AG09309 (cell line): ENCODE measurements around the gene GANAB.
A peak's percentile ranks its signal among the peaks of the same experiment; 100 is the strongest.
"Not testable (repeated sequence)": the region's sequence is repeated elsewhere in the genome, so short reads cannot be mapped to it uniquely, and the experiment has no call there.

Experiments used
- DNase-seq: peaks from one replicate; pipeline ENCODE4 v3.0.0-alpha.2; 2010; ENCODE audit warnings: low read depth
- H3K4me3 ChIP-seq: 2 replicates; pipeline ENCODE4 v1.5.1; 2011; ENCODE audit warnings: mild to moderate bottlenecking, low read depth, low read length, moderate library complexity; ENCODE audit not compliant: control insufficient read depth
- TF ChIP-seq, protein P1 (sequence below): IDR thresholded peaks from 2 replicates; pipeline ENCODE4 v1.5.1; 2011; ENCODE audit warnings: mild to moderate bottlenecking, low read depth, low read length, inconsistent platforms; ENCODE audit not compliant: insufficient read depth, control insufficient read depth; ENCODE audit errors: missing control alignments

Gene GANAB

DNA sequence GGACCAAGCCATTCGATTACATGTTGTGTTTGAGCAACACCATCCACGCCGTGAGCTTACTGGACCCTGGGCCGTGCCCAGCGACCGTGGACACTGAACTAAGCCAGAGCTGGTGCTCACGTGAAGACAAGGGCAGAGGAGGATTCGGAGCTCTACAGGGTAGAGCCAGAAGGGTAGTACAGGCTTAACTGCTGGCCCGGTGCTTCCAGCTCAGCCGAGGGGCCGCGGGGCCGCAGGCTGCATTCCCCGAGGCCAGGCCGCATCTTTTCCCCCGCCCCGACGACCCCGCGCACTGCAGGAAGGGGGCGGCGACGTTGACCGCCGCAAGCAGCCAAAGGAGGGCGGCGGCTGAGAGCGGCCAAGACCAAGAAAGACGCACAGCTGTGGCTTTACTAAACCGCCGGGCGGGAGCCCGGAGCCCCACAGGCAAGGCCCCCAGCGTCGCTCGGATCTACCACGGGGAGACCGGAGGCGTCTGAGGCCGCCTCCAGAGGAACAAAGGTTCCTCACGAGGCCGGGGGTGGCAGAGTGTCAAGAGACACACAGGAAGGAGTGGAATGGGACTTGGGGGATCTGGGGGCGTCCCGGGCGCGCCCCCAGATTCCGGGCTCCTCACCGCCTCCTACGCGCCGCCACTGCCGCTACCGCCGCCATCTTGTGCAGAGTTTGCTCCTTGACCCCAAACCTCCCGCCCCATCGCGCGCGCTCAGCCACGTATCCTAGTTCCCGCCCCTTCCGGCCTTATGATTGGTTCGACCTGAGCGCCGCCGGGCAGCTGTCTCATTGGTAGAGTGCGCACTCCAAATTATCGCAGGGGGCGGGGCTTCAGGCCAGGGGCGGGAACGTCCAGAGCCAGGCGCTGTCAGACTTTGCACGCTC is at the start of gene GANAB:
GANAB (minus strand) TSS at position 668 of the 879 bp plus-strand sequence; CDS start at position 654, 14 bp downstream.
- DNase-seq: peak; percentile 84
- TF ChIP-seq, protein P1, sequence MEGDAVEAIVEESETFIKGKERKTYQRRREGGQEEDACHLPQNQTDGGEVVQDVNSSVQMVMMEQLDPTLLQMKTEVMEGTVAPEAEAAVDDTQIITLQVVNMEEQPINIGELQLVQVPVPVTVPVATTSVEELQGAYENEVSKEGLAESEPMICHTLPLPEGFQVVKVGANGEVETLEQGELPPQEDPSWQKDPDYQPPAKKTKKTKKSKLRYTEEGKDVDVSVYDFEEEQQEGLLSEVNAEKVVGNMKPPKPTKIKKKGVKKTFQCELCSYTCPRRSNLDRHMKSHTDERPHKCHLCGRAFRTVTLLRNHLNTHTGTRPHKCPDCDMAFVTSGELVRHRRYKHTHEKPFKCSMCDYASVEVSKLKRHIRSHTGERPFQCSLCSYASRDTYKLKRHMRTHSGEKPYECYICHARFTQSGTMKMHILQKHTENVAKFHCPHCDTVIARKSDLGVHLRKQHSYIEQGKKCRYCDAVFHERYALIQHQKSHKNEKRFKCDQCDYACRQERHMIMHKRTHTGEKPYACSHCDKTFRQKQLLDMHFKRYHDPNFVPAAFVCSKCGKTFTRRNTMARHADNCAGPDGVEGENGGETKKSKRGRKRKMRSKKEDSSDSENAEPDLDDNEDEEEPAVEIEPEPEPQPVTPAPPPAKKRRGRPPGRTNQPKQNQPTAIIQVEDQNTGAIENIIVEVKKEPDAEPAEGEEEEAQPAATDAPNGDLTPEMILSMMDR: no peak
- H3K4me3 ChIP-seq: peak within 1 kb of the TSS; percentile 90

DNA sequence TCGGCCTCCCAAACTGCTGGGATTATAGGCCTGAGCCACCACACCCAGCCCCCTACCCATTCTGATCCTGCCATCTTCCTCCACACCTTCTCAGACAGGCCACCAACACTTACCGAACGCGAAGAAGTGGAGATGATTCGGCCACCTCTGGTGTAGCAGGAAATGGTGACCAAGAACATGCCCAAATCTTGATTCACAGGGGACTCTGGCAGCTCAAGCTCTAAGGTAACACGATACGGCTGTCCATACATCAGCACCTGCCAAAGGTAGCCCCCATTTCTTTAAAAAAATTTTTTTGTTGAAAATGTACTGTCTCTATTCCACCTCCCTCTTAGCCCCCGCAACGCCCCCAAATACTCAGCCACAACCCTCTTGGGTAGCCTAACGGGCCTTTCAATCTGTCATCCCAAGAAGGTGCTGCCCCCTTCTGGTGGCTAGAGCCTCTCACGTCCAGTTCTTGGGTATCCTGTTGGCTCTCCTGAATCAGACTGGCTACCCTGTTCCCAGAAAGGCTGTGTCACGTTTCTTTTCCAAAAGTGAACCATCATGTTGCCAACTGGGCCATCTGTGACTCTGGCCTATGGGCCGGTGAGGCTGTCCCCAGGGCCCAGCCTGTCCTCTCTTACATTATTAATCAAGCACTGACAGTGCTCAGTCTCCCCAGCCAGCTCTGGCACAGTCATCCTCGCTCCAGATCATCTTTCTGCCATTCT is 48.2 kb upstream of the GANAB start:
- DNase-seq: no peak
- TF ChIP-seq, protein P1: peak; percentile 81
- no peak overlapping the region for H3K4me3 ChIP-seq

DNA sequence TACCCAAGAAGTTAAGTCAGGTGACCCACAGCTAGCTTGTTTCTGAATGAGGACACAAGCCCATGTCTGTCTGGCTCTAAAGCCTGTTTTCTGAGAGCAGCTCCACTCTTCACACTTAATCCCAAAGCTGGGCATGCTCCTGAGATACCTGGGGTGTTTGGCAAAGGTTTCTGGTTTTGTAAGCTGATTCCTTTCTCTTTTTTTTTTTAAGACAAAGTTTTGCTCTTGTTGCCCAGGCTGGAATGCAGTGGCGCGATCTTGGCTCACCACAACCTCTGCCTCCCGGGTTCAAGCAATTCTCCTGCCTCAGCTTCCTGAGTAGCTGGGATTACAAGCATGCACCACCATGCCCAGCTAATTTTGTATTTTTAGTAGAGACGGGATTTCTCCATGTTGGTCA is 47.2 kb upstream of the GANAB start:
- H3K4me3 ChIP-seq, DNase-seq: not testable (repeated sequence)

DNA sequence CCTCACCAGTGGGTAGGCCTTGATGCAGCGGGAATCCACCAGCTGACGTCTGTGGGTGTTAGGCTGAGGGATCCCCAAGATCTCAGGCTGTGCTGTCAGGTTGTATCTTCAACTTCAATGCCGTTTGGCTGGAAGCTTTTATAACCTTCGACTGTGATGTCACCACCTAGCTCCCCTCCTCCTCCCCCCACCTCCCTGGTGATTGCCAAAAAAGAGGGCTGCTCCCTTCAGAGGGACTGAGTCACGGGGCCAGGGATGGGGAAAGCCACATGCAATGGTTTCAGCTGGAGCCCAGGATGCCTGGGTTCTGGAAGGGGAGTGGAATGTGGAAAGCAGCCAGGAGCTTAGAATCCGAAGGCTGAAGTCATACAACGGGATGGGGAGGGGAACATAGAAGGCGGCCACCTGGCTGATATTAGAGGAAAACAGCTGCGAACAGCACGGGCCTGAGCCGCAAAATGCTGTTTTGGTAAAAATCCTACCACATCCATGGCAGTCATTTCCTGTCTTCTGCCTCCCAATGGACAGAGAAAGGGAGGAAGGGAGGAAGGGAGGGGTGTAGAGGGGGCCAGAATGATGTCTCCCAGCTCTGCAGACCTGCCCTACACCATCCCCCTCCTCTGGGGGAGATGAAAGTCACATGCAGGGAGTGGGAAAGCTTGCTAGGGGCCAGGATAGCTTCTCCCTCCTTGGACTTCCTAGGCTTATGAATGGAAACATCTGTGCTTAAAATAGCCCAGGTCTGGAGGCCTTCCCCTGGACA is 43.2 kb upstream of the GANAB start, which contains the start of gene LRRN4CL:
LRRN4CL (minus strand) TSS at position 110 of the 763 bp plus-strand sequence. CDS start 1,022 bp downstream, outside the sequence.
- 0 out of 2 replicates have a peak within 1 kb of the TSS, but pooled peaks have one; percentile 0 for H3K4me3 ChIP-seq

DNA sequence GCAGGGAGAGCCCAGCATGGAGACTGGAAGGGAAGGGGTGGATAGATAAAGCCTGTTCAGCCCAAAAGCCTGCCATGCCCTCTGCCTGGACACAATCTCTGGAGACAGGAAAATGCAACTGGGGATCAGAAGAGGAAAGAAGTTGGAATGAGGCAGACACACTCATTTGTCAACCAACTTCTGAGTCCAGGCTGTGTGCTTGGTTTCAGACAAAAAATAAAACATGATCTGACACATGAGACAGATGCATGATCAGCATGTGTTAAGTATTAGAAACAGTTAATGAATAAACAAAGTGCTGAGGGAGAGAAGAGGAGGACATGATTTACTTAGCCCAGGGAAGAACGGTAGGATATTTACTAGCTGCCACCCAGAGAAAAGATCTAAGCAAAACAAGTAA is 42.1 kb upstream of the GANAB start:
- TF ChIP-seq, protein P1: no peak
- no peak for DNase-seq
- H3K4me3 ChIP-seq: no peak overlapping the region

More for the DNA sequence above, 43.2 kb upstream of the GANAB start, which contains the start of gene LRRN4CL:
- DNase-seq: peak; percentile 91
- TF ChIP-seq, protein P1: peak; percentile 3

DNA sequence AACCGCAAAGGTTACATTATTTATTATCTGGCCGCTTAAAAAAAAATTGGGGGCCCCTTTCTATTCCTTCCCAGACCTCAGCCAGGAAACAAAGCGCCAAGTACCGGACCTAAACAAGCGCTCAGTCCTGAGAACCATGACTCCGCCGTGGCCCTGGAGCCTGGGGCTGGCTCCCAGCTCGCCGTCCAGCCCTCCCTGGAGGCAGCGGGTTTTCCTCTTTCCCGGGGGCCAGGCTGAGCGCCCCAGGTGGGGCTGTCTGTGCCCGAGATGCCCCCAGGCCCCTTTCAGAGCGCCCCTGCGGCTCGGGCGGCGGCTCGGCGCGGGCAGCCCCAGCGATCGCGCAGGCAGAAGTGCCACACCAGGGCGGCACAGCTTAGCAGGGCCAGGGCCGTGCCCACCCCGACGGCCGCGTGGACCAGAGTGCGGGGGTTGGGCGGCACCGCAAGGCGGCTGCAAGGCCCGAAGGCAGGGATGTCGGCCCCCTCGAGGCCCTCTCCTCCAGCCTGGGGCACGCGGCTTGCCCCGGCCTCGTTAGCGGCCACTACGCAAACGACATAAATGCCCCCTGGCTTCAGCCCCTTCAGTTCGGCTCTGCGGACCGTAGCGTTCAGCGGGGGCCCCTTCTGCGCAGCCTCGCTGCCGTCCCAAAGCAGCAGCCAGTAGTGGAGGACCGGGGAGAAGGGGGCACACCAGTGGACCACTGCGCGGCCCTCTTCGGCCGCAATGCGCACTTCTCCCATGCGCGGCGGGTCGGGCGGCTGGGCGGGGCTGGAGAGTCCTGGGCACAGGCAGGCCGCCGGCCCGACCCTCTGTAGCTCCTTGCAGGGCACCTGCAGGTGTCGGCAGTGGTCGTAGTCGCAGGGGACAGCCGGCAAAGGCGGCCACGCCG is 41.3 kb upstream of the GANAB start:
- TF ChIP-seq, protein P1: no peak
- no peak for DNase-seq
- H3K4me3 ChIP-seq: no peak overlapping the region
